Astrocyte (in vitro differentiated cells and primary cell): ENCODE results near the gene RNF123.

Experiments used
- CTCF ChIP-seq: IDR thresholded peaks from 2 replicates; pipeline ENCODE4 v1.5.1; 2011; ENCODE audit warnings: low read depth, mild to moderate bottlenecking, inconsistent platforms, low read length, moderate library complexity; ENCODE audit not compliant: insufficient read depth
- EZH2 ChIP-seq: IDR thresholded peaks from 2 replicates; pipeline ENCODE4 v1.6.1; 2012; ENCODE audit warnings: mild to moderate bottlenecking, low read length, inconsistent platforms; ENCODE audit not compliant: insufficient read depth

GRCh38 chr3:49647741-49648140, 41.6 kb upstream of the RNF123 start:
- TF ChIP-seq CTCF (no peak), EZH2 (no peak)
